HEK293T (cell line): ENCODE results near the gene TBC1D3B.

Source experiments
- ARNT ChIP-seq: fragments of 450-650 bp; IDR thresholded peaks from 2 replicates; pipeline ENCODE4 v1.6.1; 2017; ENCODE audit warnings: mild to moderate bottlenecking
- BHLHE40 ChIP-seq: fragments of 450-650 bp; IDR thresholded peaks from 2 replicates; pipeline ENCODE4 v1.6.1; 2016; ENCODE audit warnings: mild to moderate bottlenecking, moderate library complexity, borderline replicate concordance
- ELF4 ChIP-seq: fragments of 450-650 bp; IDR thresholded peaks from 2 replicates; pipeline ENCODE4 v1.6.1; 2017; ENCODE audit warnings: antibody characterized with exemption
- FOXK2 ChIP-seq: fragments of 450-650 bp; IDR thresholded peaks from 2 replicates; pipeline ENCODE4 v1.6.1; 2016; ENCODE audit warnings: mild to moderate bottlenecking
- FOXM1 ChIP-seq: fragments of 450-650 bp; IDR thresholded peaks from 2 replicates; pipeline ENCODE4 v1.6.1; 2017; ENCODE audit warnings: mild to moderate bottlenecking, borderline replicate concordance
- HDGF ChIP-seq: fragments of 450-650 bp; IDR thresholded peaks from 2 replicates; pipeline ENCODE4 v1.6.1; 2017; ENCODE audit warnings: antibody characterized with exemption, borderline replicate concordance
- NFRKB ChIP-seq: fragments of 450-650 bp; IDR thresholded peaks from 2 replicates; pipeline ENCODE4 v1.6.1; 2016; ENCODE audit warnings: mild to moderate bottlenecking, moderate library complexity
- PKNOX1 ChIP-seq: fragments of 450-650 bp; IDR thresholded peaks from 2 replicates; pipeline ENCODE4 v1.6.1; 2016
- SP1 ChIP-seq: fragments of 450-650 bp; IDR thresholded peaks from 2 replicates; pipeline ENCODE4 v1.6.1; 2017
- ZNF384 ChIP-seq: fragments of 450-650 bp; IDR thresholded peaks from 2 replicates; pipeline ENCODE4 v1.6.1; 2016

GRCh38 chr17:36118477-36119353, 57.7 kb downstream of the TBC1D3B start:
- no peak for TF ChIP-seq SP1
- no peak for TF ChIP-seq ZNF384
- TF ChIP-seq FOXM1 = no peak
- TF ChIP-seq FOXK2 = no peak
- TF ChIP-seq HDGF = no peak
- no peak for TF ChIP-seq ELF4
- no peak for TF ChIP-seq ARNT
- no peak for TF ChIP-seq BHLHE40
- no peak for TF ChIP-seq NFRKB
- TF ChIP-seq PKNOX1 = no peak
